Thoracic aorta (tissue), 2 donors: ENCODE data around the gene CREB3L4. TPM values are rescaled to one million over a fixed set of nuclear protein-coding genes. Genes with fewer than 3 reads are reported as not detected.
"Not testable (repeated sequence)": the region's sequence is repeated elsewhere in the genome, so short reads cannot be mapped to it uniquely, and the experiment has no call there.

Experiments
- ATAC-seq: fragments of 150-250 bp; one replicate; pipeline ENCODE4 v1.8.0; 2017; ENCODE audit warnings: low read depth; ENCODE audit not compliant: insufficient number of reproducible peaks, low FRiP score
- DNase-seq: peaks from one replicate; pipeline ENCODE4 v3.0.0-alpha.2; 2020; ENCODE audit warnings: low spot score
- H3K27ac ChIP-seq, 2 donors: fragments of 200-600 bp; sonication (generic); 1 replicate in 1 of 2; 2 replicates in 1 of 2; pipeline ENCODE4 v1.5.1; 2016; ENCODE audit warnings: mild to moderate bottlenecking in 2 of 2, moderate library complexity in 2 of 2
- H3K27me3 ChIP-seq: fragments of 200-600 bp; sonication (generic); replicated peaks from 2 replicates; pipeline ENCODE4 v1.6.0; 2016; ENCODE audit warnings: mild to moderate bottlenecking; ENCODE audit not compliant: insufficient read depth
- H3K36me3 ChIP-seq: fragments of 200-600 bp; sonication (generic); one replicate; pipeline ENCODE4 v1.5.1; 2016
- H3K4me1 ChIP-seq, 2 donors: fragments of 200-600 bp; sonication (generic); 1 replicate in 1 of 2; 2 replicates in 1 of 2; pipeline versions ENCODE4 v1.5.1 to v1.6.0; 2016; ENCODE audit warnings: low read depth in 2 of 2, mild to moderate bottlenecking in 1 of 2; ENCODE audit not compliant: control insufficient read depth in 1 of 2
- H3K4me3 ChIP-seq: fragments of 200-600 bp; sonication (generic); 2 replicates; pipeline ENCODE4 v1.5.1; 2016; ENCODE audit warnings: mild to moderate bottlenecking
- H3K9me3 ChIP-seq: fragments of 200-600 bp; sonication (generic); 2 replicates; pipeline ENCODE4 v1.5.1; 2016
- total RNA-seq, 2 donors: library from RNA; depleted of rRNA; stranded (reverse); fragments of >200 nt; gene quantifications; one replicate each; pipeline versions ENCODE4 v1.1.0 to v1.2.3, GENCODE V29; 2016
- TF ChIP-seq, protein P1 (sequence below): fragments of 200-600 bp; sonication (generic); IDR thresholded peaks from one replicate; pipeline ENCODE4 v1.5.1; 2019; ENCODE audit warnings: antibody characterized with exemption

Gene CREB3L4
- total RNA-seq, 2 donors from 2014 or later, result 3.2 to 11.1 TPM

DNA sequence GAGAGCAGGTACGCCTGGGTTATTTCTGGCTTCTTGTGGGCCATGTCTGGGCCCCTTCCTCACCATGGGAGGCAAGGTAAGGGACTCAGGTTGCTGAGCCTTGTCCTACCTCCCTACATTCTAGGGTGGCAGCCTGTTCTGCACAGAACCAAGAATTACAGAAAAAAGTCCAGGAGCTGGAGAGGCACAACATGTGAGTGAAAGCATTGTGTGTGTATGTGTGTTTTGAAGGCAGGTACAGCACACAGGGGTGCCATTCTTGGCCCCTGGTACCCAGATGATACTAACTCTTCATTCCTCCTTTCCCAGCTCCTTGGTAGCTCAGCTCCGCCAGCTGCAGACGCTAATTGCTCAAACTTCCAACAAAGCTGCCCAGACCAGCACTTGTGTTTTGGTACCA, 5.4 kb downstream of the CREB3L4 start:
- DNase-seq, result no peak

DNA sequence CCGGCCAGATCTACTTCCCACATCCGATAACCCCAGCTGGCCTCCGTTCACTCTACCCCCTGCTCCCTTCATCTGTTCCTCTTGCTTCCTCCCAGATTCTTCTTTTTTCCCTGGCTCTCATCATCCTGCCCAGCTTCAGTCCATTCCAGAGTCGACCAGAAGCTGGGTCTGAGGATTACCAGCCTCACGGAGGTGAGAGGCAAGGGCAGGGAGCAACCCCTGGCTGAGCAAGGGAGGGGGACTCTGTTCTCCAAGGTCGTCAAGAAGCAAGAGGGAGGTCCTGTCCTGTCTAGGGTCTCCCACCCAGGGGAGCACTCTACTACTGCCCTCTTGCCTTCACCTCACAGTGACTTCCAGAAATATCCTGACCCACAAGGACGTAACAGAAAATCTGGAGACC, 5.8 kb downstream of the CREB3L4 start:
- H3K4me3 ChIP-seq, result no peak overlapping the region
- H3K36me3 ChIP-seq, result peaks cover 23% of the 10 kb centered on the region
- H3K27me3 ChIP-seq, result no peaks in the 10 kb centered on the region
- H3K4me1 ChIP-seq, result peaks cover 10 to 14% of the 10 kb centered on the region in 2 donors
- DNase-seq, result no peak
- TF ChIP-seq, protein P1, sequence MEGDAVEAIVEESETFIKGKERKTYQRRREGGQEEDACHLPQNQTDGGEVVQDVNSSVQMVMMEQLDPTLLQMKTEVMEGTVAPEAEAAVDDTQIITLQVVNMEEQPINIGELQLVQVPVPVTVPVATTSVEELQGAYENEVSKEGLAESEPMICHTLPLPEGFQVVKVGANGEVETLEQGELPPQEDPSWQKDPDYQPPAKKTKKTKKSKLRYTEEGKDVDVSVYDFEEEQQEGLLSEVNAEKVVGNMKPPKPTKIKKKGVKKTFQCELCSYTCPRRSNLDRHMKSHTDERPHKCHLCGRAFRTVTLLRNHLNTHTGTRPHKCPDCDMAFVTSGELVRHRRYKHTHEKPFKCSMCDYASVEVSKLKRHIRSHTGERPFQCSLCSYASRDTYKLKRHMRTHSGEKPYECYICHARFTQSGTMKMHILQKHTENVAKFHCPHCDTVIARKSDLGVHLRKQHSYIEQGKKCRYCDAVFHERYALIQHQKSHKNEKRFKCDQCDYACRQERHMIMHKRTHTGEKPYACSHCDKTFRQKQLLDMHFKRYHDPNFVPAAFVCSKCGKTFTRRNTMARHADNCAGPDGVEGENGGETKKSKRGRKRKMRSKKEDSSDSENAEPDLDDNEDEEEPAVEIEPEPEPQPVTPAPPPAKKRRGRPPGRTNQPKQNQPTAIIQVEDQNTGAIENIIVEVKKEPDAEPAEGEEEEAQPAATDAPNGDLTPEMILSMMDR, result no peak
- H3K27ac ChIP-seq, result no peak overlapping the region
- ATAC-seq, result no peak
- no peaks in the 10 kb centered on the region for H3K9me3 ChIP-seq

More for the DNA sequence above, 5.4 kb downstream of the CREB3L4 start:
- H3K4me1 ChIP-seq, result peaks cover 13 to 18% of the 10 kb centered on the region in 2 donors
- H3K27me3 ChIP-seq, result no peaks in the 10 kb centered on the region
- no peaks in the 10 kb centered on the region for H3K9me3 ChIP-seq
- H3K36me3 ChIP-seq, result peaks cover 23% of the 10 kb centered on the region
- TF ChIP-seq, protein P1, result no peak
- no peak overlapping the region for H3K27ac ChIP-seq
- ATAC-seq, result no peak
- H3K4me3 ChIP-seq, result no peak overlapping the region

DNA sequence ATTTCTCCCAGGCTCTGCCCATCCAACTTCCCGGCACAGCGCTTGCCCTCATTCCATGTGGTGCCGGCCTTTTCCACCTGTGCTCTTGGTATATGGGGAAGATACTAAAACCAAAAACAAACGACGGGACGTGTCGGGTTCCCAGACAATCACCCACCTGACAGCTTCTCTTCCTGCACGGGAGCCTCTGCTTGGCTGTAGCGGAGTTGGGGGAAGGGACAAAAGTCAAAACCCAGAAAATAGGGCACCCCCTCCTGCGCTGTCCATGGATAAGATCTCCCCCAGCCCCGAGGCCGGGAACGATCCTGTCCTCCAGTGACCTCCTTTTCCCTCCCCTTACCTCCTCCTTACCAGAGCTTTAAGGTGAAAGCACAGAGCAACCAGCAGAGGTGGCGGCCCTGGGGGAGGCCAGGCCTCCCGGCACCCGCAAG, 9.1 kb downstream of the CREB3L4 start:
- Histone ChIP-seq H3K36me3 (peaks cover 23% of the 10 kb centered on the region), H3K4me1 (peaks cover 8 to 10% of the 10 kb centered on the region in 2 donors), H3K4me3 (peak overlapping the region; percentile 85), H3K9me3 (no peaks in the 10 kb centered on the region), H3K27ac (peak overlapping the region; percentile 84), H3K27me3 (no peaks in the 10 kb centered on the region)
- ATAC-seq (no peak), DNase-seq (no peak)
- TF ChIP-seq, protein P1, result no peak

DNA sequence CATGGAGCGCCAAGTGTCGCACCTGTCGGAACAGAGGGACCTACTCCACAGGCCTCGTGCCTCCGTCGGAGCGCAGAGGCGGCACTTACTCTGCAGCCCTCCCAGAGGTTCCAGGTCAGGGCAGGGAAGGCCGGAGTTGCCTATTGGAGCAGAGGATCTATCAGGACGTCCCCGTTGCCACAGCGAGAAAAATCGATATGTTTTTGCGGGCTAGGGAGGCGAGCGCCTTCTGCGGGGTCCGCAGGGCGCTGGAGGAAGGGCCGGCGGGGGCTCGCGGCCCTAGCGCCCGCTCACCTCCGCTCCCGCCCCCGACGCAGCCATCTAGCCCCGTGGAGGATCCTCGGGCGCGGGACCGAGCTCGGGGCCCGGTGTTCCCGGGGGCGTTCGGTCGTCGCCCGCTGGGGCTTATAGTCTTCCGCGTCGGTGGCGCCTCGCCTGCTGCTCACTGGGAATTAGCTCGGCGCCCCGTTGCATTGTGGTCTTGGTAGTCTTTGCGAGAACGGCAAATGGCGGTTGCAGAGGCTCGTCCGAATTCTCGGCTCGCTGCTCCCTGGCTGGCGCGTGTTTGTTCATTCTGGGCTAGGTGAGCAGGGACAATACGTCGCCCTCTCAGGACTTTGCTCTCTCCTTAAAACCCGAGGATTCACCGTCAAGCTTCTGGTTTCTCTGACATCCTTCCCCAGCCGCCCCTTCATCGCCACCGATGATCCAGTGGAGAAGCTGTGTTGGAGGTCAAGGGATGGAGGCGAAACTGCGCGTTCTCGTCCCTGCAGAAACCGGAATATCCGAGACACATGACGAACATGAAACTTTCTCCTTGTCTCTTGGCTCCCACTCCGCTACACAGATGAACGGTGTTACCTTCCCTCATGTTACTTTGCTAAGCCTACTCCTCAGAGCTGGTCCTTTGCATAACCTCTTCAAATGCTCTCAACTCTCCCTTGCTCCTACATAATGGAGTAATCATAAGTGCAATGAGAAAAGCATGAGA, 9.8 kb downstream of the CREB3L4 start, which contains the start of gene JTB:
Gene JTB, minus strand, starts transcription at position 425 of the 991 bp plus-strand sequence. Its CDS starts 422 bp downstream, at position 3.
- TF ChIP-seq, protein P1, result no peak
- peaks cover 8 to 10% of the 10 kb centered on the region in 2 donors for H3K4me1 ChIP-seq
- peak; percentile 76 for ATAC-seq
- H3K4me3 ChIP-seq, result peak within 1 kb of the TSS; percentile 85
- H3K27ac ChIP-seq, result peak within 1 kb of the TSS; percentile 84
- H3K9me3 ChIP-seq, result no peaks in the 10 kb centered on the region
- peaks cover 23% of the 10 kb centered on the region for H3K36me3 ChIP-seq
- no peaks in the 10 kb centered on the region for H3K27me3 ChIP-seq
- peak; percentile 74 for DNase-seq

DNA sequence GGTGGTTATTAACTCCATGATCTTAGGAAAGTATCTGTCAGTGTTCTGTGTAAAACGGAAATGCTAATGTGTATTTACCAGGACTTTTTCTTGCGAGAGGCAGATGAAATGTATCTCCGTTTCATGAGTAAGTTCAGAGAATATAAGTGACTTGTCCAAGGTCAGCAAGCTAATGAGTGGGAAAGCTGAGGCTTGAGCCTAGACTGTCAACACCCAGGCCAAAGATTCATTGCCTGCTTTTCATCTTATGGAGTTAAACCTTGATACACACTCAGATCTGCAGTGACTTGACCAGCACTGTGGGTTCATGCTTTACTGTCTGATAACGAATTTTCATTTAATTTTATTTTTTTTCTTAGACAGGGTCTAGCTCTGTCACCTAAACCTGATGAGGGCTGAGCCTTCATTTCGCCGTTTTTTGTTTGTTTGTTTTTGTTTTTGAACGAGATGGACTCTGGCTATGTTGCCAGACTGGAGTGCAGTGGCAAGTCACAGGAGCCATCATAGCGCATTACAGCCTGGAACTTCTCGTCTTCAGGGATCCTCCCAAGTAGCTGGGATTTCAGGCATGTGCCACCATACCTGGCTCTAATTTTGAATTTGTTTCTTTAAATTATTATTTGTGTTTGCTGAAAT, 10.7 kb downstream of the CREB3L4 start:
- TF ChIP-seq, protein P1, result no peak
- H3K4me1 ChIP-seq, result peaks cover 8 to 10% of the 10 kb centered on the region in 2 donors
- no peaks in the 10 kb centered on the region for H3K27me3 ChIP-seq
- DNase-seq (no peak), ATAC-seq (no peak)
- H3K27ac ChIP-seq, result peak overlapping the region; percentile 84
- peaks cover 18% of the 10 kb centered on the region for H3K36me3 ChIP-seq
- no peaks in the 10 kb centered on the region for H3K9me3 ChIP-seq
- peak overlapping the region; percentile 85 for H3K4me3 ChIP-seq

DNA sequence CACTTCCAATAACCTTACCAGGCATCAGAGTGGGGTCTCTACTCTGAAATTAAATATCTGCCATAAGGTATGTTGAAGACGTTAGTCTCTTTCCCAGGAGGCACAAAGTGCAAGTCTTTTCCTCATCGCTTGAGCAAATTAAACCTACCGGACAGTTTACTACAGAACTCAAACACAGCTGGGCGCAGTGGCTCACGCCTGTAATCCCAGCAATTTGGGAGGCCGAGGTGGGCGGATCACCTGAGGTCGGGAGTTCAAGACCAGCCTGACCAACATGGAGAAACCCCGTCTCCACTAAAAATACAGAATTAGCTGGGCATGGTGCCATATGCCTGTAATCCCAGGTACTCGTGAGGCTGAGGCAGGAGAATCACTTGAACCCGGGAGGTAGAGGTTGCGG, 11.4 kb downstream of the CREB3L4 start:
- not testable (repeated sequence) for DNase-seq, H3K27ac ChIP-seq, ATAC-seq, H3K9me3 ChIP-seq, H3K4me3 ChIP-seq, H3K27me3 ChIP-seq, H3K4me1 ChIP-seq
- peaks cover 11% of the 10 kb centered on the region for H3K36me3 ChIP-seq

DNA sequence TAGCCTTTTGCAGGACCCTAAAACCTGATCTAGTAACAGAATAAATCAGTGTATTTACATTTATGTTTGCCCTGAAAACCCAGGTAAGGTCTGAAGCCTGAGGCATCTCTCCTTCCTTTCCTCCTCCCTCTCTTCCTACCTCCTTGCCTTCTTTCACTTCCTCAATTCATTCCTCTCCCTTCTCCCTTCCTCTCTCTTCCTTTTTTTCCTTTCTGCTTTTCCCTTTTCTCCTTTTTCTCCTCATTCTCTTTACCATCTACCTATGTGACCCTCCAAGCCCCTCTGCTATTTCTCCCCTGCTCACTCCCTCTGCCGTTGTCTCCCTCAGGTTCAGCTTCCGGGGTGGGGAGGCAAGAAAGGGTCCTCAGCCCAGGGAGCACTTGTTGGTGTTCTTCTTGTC, 14.0 kb downstream of the CREB3L4 start:
- H3K27me3 ChIP-seq, ATAC-seq, H3K27ac ChIP-seq, H3K4me3 ChIP-seq, H3K36me3 ChIP-seq, DNase-seq, H3K9me3 ChIP-seq: not testable (repeated sequence)
- peaks cover 9 to 15% of the 10 kb centered on the region in 2 donors for H3K4me1 ChIP-seq
